ENCODE measurements around the gene PTPN3. TPM values are rescaled to one million over a fixed set of nuclear protein-coding genes. Genes with fewer than 3 reads are reported as not detected.

Gene PTPN3
- polyA plus RNA-seq, 3 donors, result not detected

DNA sequence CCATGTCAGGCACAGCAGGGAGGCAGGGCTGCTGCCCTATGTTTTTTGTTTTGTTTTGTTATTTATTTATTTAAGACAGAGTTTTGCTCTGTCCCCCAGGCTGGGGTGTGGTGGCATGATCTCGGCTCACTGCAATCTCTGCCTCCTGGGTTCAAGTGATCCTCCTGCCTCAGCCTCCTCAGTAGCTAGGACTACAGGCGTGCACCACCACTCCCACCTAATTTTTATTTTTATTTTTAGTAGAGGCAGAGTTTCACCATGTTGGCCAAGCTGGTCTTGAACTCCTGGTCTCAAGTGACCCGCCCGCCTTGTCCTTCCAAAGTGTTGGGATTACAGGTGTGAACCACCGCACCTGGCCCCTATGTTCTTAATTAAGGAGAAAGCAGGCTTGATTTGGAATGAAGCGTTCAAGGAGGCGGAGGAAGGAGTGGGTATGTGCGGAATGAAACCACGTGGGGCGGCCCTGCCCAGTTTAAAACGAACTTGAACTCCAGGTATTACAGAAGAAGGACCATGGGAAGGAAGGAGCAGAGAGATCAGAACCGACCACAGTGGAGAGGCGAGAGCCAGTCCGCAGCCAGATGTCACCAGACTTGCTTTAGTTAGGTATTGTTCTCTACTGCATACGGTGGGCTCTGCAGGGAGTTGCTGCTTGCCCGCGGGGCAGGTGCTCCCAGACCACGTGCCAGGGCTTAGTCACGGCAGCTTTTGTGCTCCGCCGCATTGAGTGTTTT lies 142.4 kb downstream of the PTPN3 start:
- 87% methylated on average over 19 of the region's 21 CpGs for WGBS (ENCODE audit: insufficient coverage)

DNA sequence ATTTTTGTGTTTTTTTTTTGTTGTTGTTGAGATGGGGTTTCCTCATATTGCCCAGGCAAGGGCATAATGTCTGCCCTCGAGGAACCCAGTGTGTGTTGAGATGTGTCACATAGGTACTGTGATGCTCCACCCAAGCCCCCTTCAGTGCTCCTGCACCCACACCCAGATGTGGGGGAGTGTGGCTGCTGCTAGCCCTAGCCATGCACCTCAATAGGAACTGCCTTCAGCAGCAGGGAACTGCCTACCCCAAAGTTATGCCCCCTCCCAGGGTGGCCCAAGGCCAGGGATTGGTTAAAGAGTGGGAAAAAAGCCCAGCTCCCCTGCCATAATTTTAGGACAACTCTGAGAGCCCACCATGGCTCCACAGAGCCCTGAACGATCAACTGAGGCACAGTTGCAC lies 143.9 kb downstream of the PTPN3 start:
- Mint-ChIP-seq H3K4me1 (no peaks in the 10 kb centered on the region), H3K27ac (no peak overlapping the region), H3K9me3 (peaks cover 0 to 6% (median 0%) of the 10 kb centered on the region in 7 donors), H3K36me3 (no peaks in the 10 kb centered on the region), H3K27me3 (ENCODE audit: low read depth in 3 of 3) (peaks cover 8 to 20% (median 8%) of the 10 kb centered on the region in 3 donors), H3K4me3 (no peak overlapping the region)
- Histone ChIP-seq H3K27me3 (ENCODE audit: control insufficient read depth in 2 of 2, insufficient read depth in 2 of 2, low read length in 2 of 2) (no peaks in the 10 kb centered on the region), H3K36me3 (replicated peaks in 1 of 2; ENCODE audit: control insufficient read depth in 1 of 2, insufficient read depth in 2 of 2, low read length in 2 of 2) (no peaks in the 10 kb centered on the region), H3K4me1 (ENCODE audit: control insufficient read depth in 1 of 2, insufficient read depth in 2 of 2, low read length in 2 of 2) (no peaks in the 10 kb centered on the region), H4K20me1 (ENCODE audit: insufficient read depth, low read length) (no peaks in the 10 kb centered on the region), H3K4me3 (replicated peaks in 1 of 3; ENCODE audit: low read depth in 2 of 3, low read length in 3 of 3) (no peak overlapping the region), H3K4me2 (replicated peaks; ENCODE audit: extremely low read depth, low read length, poor library complexity, severe bottlenecking) (no peak overlapping the region), H2AFZ (ENCODE audit: insufficient read depth, low read depth, low read length, poor library complexity, severe bottlenecking) (no peak overlapping the region), H3K79me2 (ENCODE audit: insufficient read depth, low read length) (no peaks in the 10 kb centered on the region), H3K9ac (ENCODE audit: insufficient read depth, low read length, poor library complexity, severe bottlenecking) (no peak overlapping the region), H3K27ac (ENCODE audit: low read depth in 1 of 2, low read length in 2 of 2) (no peak overlapping the region), H3K9me3 (replicated peaks in 1 of 2; ENCODE audit: control insufficient read depth in 1 of 2, insufficient read depth in 1 of 2, low read length in 2 of 2) (no peaks in the 10 kb centered on the region)
- 100% methylated on average over 1 of the region's 2 CpGs for WGBS (ENCODE audit: insufficient coverage)
- TF ChIP-seq, protein P1, sequence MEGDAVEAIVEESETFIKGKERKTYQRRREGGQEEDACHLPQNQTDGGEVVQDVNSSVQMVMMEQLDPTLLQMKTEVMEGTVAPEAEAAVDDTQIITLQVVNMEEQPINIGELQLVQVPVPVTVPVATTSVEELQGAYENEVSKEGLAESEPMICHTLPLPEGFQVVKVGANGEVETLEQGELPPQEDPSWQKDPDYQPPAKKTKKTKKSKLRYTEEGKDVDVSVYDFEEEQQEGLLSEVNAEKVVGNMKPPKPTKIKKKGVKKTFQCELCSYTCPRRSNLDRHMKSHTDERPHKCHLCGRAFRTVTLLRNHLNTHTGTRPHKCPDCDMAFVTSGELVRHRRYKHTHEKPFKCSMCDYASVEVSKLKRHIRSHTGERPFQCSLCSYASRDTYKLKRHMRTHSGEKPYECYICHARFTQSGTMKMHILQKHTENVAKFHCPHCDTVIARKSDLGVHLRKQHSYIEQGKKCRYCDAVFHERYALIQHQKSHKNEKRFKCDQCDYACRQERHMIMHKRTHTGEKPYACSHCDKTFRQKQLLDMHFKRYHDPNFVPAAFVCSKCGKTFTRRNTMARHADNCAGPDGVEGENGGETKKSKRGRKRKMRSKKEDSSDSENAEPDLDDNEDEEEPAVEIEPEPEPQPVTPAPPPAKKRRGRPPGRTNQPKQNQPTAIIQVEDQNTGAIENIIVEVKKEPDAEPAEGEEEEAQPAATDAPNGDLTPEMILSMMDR (IDR thresholded peaks at IDR 0.05), result no peak
- intact Hi-C loops (cut with micrococcal nuclease), result no loop called here
- no peak for DNase-seq

More for the DNA sequence above, 142.4 kb downstream of the PTPN3 start:
- H3K79me2 ChIP-seq (ENCODE audit: insufficient read depth, low read length), result no peaks in the 10 kb centered on the region
- Mint-ChIP-seq H3K9me3 (peaks cover 0 to 6% (median 0%) of the 10 kb centered on the region in 7 donors), H3K4me1 (no peaks in the 10 kb centered on the region), H3K4me3 (no peak overlapping the region), H3K27ac (no peak overlapping the region), H3K36me3 (no peaks in the 10 kb centered on the region), H3K27me3 (ENCODE audit: low read depth in 3 of 3) (peaks cover 10 to 19% (median 14%) of the 10 kb centered on the region in 3 donors)
- H3K9ac ChIP-seq (ENCODE audit: insufficient read depth, low read length, poor library complexity, severe bottlenecking), result no peak overlapping the region
- no peak overlapping the region for H2AFZ ChIP-seq (ENCODE audit: insufficient read depth, low read depth, low read length, poor library complexity, severe bottlenecking)
- no peak overlapping the region for H3K4me2 ChIP-seq (replicated peaks; ENCODE audit: extremely low read depth, low read length, poor library complexity, severe bottlenecking)
- no peak overlapping the region for H3K27ac ChIP-seq (ENCODE audit: low read depth in 1 of 2, low read length in 2 of 2)
- intact Hi-C loops (cut with micrococcal nuclease), result no loop called here
- H3K27me3 ChIP-seq (ENCODE audit: control insufficient read depth in 2 of 2, insufficient read depth in 2 of 2, low read length in 2 of 2), result no peaks in the 10 kb centered on the region
- H3K4me3 ChIP-seq (replicated peaks in 1 of 3; ENCODE audit: low read depth in 2 of 3, low read length in 3 of 3), result no peak overlapping the region
- TF ChIP-seq, protein P1 (IDR thresholded peaks at IDR 0.05), result no peak
- H3K9me3 ChIP-seq (replicated peaks in 1 of 2; ENCODE audit: control insufficient read depth in 1 of 2, insufficient read depth in 1 of 2, low read length in 2 of 2), result no peaks in the 10 kb centered on the region
- no peaks in the 10 kb centered on the region for H3K36me3 ChIP-seq (replicated peaks in 1 of 2; ENCODE audit: control insufficient read depth in 1 of 2, insufficient read depth in 2 of 2, low read length in 2 of 2)
- H3K4me1 ChIP-seq (ENCODE audit: control insufficient read depth in 1 of 2, insufficient read depth in 2 of 2, low read length in 2 of 2), result no peaks in the 10 kb centered on the region
- no peaks in the 10 kb centered on the region for H4K20me1 ChIP-seq (ENCODE audit: insufficient read depth, low read length)
- no peak for DNase-seq

All from CD14-positive monocyte (primary cell).